NCI-H69 (cell line): ENCODE measurements around the gene GRAMD1B.

Source experiments
- DNase-seq: peaks from one replicate; lab custom pipeline; 2025; lab: John Stamatoyannopoulos, UW

Gene GRAMD1B

DNA sequence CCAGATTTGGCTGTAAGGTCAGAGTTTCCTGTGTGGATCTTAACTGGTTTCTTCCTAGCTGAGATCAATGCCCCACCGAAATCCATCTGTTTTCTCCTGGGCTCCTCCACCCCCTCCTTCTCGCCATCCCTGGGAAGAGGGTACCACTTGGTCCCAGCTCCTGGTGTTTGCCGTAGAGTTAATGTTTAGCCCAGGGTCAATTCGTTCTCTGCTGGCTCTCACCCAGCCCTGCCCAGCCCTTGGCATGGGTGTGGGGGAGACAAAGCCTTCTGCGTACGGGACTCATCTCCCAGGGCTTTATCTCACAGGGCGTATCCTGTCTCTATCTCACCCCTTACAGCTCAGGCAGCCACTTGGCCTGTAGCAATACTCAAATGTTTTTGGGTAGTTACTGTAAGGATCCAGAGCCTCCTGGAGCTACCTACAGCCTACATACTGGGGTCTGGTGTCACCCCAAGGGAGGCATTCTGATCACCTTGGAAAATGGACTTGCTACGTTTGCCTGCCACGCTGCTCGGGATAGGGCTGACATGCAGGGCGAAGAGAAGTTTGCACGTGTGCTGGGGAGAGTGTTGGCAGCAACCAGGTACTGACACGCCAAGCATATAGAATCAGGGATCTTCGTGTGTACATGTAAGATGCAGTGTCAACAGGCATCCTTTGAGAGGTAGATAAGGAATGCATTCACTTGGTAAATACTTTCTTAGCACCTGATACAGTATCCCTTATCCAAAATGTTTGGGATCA is 158.2 kb downstream of the GRAMD1B start:
- DNase-seq = no peak

- DNase-seq = no peak
These were observed 158.8 kb downstream of the GRAMD1B start for GRCh38 chr11:123588864-123589262.

GRCh38 chr11:123590296-123590912 is 160.3 kb downstream of the GRAMD1B start:
- DNase-seq = no peak

DNA sequence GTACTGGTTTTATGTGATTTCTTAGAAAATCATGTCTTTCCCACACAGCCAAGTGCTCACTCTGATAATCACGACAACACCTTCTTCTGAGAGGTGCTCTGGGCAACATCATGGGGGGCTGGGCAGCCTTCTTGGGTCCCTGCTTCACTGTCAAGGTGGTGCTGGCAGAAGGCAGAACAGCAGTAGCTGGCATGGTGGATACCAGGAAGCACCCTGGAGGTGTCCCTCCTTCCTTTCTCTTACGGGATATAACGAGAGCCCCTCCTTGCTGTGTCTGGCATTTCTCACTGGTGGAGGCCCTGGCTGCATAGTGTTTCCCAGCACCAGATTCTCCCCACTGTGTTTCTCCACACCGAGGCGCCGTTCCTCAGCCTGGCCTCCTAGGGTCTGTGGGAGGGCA is 163.5 kb downstream of the GRAMD1B start:
- no peak for DNase-seq

- no peak for DNase-seq
These were observed 164.3 kb downstream of the GRAMD1B start for GRCh38 chr11:123594188-123594901.

- no peak for DNase-seq
These were observed 164.9 kb downstream of the GRAMD1B start for GRCh38 chr11:123594921-123595320.

DNA sequence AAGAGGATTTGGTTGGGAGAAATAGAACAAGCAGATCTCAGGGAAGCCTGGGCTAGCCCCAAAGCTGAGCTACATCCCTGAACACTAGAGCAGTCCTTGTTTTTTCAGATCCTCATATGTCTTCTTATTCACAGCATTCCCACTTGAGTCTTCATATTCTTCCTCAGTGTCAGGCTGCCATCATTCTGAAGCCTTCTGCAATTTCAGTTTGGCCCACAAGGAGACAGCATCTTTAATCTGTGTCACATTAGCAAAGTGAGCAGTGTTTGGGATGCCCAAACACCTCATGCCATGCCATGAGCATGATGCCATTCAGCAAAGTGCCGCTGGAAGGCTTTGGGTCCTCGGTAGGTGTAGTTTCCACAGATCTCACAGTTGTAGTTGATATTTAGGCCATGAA is 167.8 kb downstream of the GRAMD1B start:
- no peak for DNase-seq

DNA sequence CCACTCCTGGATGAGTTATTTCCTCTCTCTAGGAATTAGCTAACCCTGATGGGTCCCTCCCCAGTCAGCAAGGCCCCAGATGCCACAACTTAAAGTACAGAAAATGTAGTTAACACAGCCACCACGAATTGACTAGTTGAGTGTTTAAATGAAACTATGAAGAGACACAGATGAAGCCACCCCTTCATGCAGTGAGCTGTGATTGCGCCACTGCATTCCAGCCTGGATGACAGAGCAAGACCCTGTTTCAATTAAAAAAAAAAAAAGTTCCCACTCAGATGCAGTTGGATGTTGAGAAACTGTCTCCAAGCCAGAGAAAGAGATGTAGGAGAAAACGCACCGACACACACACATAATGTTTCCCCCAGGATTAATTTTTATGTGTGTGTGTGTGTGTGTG is 171.1 kb downstream of the GRAMD1B start:
- DNase-seq = no peak

DNA sequence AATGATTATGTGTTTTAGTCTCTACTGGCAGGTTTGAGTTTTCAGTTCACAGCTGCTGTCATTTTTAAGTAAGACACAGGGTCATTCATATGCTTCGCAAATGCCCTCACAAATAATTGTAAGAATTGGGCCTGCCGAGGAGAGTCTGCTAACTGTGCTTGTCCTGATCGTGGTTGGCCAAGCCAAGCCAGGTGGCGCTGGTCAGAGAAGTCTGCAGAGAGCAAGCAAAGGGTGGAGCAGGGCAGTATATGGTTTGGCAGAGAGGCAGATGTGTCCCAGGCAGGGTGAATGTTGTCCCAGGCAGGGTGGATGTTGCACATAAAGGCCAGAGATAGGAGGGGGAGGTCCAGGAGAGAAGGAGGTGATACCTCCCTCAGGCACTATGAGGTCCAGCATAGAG is 171.7 kb downstream of the GRAMD1B start:
- DNase-seq = no peak

DNA sequence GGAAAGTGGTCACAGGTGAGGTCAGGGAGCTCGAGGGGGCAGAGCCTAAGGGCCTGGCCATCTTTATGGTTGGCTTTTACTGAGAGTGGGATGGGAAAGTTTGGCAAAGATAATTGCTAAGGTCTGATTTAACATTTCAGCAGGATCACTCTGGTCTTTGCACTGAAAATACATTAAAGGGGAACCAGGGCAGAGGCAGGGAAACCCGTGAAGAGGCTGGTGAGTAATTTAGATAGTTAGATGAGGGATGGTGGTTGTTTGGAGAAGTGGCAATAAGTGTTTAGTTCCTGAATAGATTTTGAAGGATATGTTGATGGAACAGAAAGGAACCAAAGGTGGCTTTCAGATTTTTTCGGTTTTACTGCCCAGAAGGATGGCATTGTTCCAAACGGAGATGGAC is 173.6 kb downstream of the GRAMD1B start:
- DNase-seq = no peak

GRCh38 chr11:123607781-123608180 is 177.7 kb downstream of the GRAMD1B start:
- DNase-seq = no peak

- no peak for DNase-seq
These were observed 178.3 kb downstream of the GRAMD1B start for GRCh38 chr11:123608371-123608770.

GRCh38 chr11:123608945-123609344 is 178.9 kb downstream of the GRAMD1B start:
- no peak for DNase-seq

DNA sequence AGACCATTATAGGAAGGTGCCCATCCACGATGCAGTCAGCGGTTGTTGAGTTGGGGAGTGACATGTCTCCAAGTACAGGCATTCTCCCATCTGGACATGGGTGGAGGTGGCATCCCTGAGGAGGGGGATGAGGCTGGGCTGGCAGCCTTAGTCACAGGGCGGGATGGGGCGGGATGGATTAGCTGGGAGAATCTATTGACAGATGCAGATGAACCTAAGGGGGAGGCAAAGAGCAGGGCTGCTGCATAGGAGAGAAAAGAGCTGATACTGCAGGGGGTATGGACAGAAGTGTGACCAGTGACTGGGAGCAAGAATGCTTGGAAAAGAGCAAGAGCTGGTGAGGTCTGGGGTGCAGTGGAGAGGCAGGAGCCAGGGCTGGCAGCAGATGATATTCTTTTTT is 181.6 kb downstream of the GRAMD1B start:
- no peak for DNase-seq

DNA sequence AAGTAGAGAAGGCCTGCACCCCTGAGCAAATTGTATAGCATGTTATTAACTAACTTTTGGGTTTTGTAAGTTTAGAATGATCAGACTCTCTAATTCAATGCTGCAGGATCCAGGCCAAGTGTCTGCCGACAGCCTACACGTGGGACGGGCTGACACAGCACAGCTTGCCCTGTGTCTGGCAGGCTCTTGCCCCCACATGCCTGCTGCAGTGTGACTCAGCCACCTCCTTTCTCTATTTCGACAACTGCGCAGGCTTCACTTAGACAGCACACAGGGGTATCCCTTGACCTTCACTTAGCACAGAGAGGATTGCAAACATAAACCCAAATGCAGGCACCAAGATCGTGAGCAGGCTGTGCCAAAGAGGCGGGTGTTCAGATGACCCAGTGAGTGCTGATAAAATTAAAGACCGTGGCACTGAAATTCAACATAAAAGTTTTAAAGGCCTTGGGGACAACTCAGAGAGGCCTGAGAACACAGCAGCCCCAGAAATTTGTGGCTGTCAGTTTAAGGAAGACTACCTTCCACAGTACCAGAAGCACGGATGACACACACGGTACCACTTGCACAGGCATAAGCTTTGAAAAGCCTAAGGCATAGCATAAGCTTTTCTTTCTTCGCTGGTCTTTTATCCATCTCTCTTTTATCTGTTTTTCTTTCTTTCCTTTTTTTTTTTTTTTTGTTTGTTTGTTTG is 186.6 kb downstream of the GRAMD1B start:
- DNase-seq = no peak

GRCh38 chr11:123622576-123622975 is 192.5 kb downstream of the GRAMD1B start:
- DNase-seq = no peak

GRCh38 chr11:123624974-123625373 is 194.9 kb downstream of the GRAMD1B start:
- no peak for DNase-seq

- DNase-seq = no peak
These were observed 199.0 kb downstream of the GRAMD1B start for GRCh38 chr11:123628936-123629683.

DNA sequence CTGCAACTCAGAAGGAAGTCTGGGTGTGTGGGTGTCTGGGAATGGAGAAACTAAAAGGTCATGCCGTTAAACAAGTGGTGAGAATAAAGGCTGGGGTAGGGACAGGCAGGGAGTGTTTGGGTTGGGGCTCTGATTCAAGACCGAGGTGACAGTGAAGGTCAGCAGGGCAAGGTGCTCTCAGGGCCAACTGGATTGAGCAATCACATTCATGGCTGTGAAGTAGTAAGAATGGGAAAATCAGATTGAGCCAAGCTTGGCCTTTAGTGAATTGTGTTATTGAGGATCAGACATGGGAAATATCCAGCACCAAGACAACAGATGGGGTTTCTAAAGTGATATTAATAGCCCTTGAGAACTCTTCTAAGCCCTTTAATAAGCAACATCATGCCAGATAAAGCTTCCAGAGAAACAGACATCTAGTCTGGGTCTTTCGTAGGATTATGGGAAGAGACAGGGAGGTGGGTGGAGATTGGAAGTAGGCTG is 200.1 kb downstream of the GRAMD1B start:
- DNase-seq = no peak

DNA sequence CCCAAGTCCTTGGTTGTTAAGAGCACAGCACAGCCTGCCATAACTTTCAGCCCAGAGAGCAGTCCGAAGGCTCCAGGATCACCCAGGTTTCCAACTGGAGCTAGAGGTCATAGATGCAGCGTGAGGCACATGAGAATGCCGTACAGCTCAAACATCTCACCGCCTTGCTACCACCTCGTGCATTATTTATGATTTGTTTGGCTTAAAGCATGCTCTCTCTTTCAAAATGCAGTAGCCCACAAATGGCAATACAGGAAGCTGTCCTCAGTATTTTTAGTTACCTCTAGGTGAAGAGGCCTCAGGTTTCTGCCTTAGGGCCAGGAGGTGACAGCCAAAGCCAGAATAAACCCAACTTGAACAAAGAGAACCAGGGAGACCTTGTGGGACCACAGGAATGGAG is 210.0 kb downstream of the GRAMD1B start:
- DNase-seq = no peak

- DNase-seq = peak; percentile 58
These were observed 210.8 kb downstream of the GRAMD1B start for GRCh38 chr11:123640677-123641494.
